Measurements from ENCODE around the gene PCED1B.
"Not testable (repeated sequence)": the region's sequence is repeated elsewhere in the genome, so short reads cannot be mapped to it uniquely, and the experiment has no call there.

PCED1B gene

GRCh38 chr12:47088021-47088944, 8.9 kb downstream of the PCED1B start:
- no peak for DNase-seq (ENCODE audit: low read depth in 2 of 2)

- no peak for DNase-seq (ENCODE audit: low read depth in 2 of 2)
These were observed 11.6 kb downstream of the PCED1B start for GRCh38 chr12:47091009-47091408.

GRCh38 chr12:47094804-47095203, 15.4 kb downstream of the PCED1B start:
- DNase-seq (ENCODE audit: low read depth in 2 of 2) = no peak

- DNase-seq (ENCODE audit: low read depth in 2 of 2) = no peak
These were observed 16.2 kb downstream of the PCED1B start for GRCh38 chr12:47095446-47096236.

GRCh38 chr12:47097276-47097896, 18.0 kb downstream of the PCED1B start:
- no peak for DNase-seq (ENCODE audit: low read depth in 2 of 2)

GRCh38 chr12:47098099-47098498, 18.7 kb downstream of the PCED1B start:
- DNase-seq (ENCODE audit: low read depth in 2 of 2) = no peak

- no peak for DNase-seq (ENCODE audit: low read depth in 2 of 2)
These were observed 20.2 kb downstream of the PCED1B start for GRCh38 chr12:47099610-47100009.

GRCh38 chr12:47100160-47100559, 20.7 kb downstream of the PCED1B start:
- DNase-seq (ENCODE audit: low read depth in 2 of 2) = no peak

- DNase-seq (ENCODE audit: low read depth in 2 of 2) = no peak
These were observed 23.0 kb downstream of the PCED1B start for GRCh38 chr12:47102406-47102805.

- no peak for DNase-seq (ENCODE audit: low read depth in 2 of 2)
These were observed 23.6 kb downstream of the PCED1B start for GRCh38 chr12:47102845-47103651.

- DNase-seq (ENCODE audit: low read depth in 2 of 2) = no peak
These were observed 26.7 kb downstream of the PCED1B start for GRCh38 chr12:47105914-47106674.

- no peak for DNase-seq (ENCODE audit: low read depth in 2 of 2)
These were observed 28.0 kb downstream of the PCED1B start for GRCh38 chr12:47107446-47107845.

GRCh38 chr12:47107926-47108325, 28.5 kb downstream of the PCED1B start:
- DNase-seq (ENCODE audit: low read depth in 2 of 2) = no peak

- no peak for DNase-seq (ENCODE audit: low read depth in 2 of 2)
These were observed 30.7 kb downstream of the PCED1B start for GRCh38 chr12:47110011-47110541.

- no peak for DNase-seq (ENCODE audit: low read depth in 2 of 2)
These were observed 31.4 kb downstream of the PCED1B start for GRCh38 chr12:47110718-47111391.

GRCh38 chr12:47111392-47111778, 32.0 kb downstream of the PCED1B start:
- peak in 1 of 2 donors; percentile 15 for DNase-seq (ENCODE audit: low read depth in 2 of 2)

GRCh38 chr12:47111854-47112253, 32.4 kb downstream of the PCED1B start:
- DNase-seq (ENCODE audit: low read depth in 2 of 2) = no peak

GRCh38 chr12:47112679-47113078, 33.3 kb downstream of the PCED1B start:
- DNase-seq (ENCODE audit: low read depth in 2 of 2) = no peak

GRCh38 chr12:47114481-47114892, 35.1 kb downstream of the PCED1B start:
- no peak for DNase-seq (ENCODE audit: low read depth in 2 of 2)

GRCh38 chr12:47117305-47117704, 37.9 kb downstream of the PCED1B start:
- DNase-seq (ENCODE audit: low read depth in 2 of 2) = not testable (repeated sequence)

Measured in activated CD4-positive, alpha-beta T cell treated with anti-CD3 and anti-CD28 coated beads for 24 hours (primary cell).